Measurements from ENCODE around the gene SPAG16.

DNA sequence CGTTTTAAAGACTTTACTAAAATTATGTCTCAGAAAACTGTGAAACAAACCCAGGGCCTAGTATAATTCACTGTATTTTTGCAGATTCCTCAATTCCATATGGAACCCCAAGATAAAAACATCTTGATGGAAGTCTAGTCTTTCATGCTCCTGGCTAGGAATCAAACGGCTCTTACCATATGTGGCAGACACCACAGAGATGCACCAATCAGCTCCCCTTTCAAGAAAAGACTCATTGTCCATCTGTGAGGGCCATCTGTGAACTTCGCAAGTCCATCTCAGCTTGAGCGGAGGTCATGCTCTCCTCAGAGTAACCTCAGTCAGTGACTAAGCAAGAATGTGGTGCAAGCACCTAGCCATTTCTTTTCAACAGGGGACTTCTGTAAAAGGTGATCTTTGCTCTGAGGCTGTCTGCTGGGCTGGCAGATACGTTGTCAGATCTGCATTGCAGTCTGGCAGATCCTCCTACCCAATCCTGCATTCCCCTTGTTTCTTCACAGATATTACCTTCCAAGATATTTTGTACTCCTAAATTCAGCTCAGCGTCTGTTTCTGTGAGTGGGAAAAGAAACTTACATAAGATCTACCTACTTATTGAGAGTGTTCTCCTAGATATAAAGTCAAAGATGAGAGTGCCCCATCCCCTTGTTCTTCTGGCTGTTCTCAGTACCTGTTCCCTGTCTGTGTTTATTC, 419.3 kb downstream of the SPAG16 start:
- TF ChIP-seq POLR2A (IDR thresholded peaks at IDR 0.05) (no peak), CTCF (IDR thresholded peaks at IDR 0.05) (no peak)

Data from tibial nerve (tissue), 3 donors.